HG02678 (cell line): ENCODE measurements around the gene KCNQ1.

Source experiments
- ATAC-seq: cut with Tn5 transposase; IDR thresholded peaks from one replicate; pipeline ENCODE4 v1.9.1; 2021; ENCODE audit warnings: mild to moderate bottlenecking, moderate library complexity; ENCODE audit not compliant: unreplicated experiment

KCNQ1 gene

DNA sequence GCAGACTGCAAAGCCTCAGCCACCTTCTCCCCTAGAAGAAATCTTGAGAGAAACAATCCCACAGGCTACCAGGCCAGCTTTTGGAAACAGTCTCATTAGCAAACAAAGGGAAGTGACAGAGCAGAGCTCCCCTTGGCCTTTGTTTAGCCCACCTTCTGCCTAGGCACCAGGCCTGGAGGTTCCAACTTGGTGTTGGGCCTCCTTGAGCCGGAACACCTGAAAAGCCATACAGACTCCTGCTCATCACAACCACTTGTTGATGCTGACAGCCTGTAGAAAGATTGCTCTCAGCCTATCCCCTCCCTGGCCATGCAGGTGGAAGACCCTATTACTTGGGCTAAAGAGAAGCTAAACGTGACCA lies 228.4 kb downstream of the KCNQ1 start:
- ATAC-seq: no peak

GRCh38 chr11:2673871-2674471 lies 229.2 kb downstream of the KCNQ1 start:
- ATAC-seq: no peak

DNA sequence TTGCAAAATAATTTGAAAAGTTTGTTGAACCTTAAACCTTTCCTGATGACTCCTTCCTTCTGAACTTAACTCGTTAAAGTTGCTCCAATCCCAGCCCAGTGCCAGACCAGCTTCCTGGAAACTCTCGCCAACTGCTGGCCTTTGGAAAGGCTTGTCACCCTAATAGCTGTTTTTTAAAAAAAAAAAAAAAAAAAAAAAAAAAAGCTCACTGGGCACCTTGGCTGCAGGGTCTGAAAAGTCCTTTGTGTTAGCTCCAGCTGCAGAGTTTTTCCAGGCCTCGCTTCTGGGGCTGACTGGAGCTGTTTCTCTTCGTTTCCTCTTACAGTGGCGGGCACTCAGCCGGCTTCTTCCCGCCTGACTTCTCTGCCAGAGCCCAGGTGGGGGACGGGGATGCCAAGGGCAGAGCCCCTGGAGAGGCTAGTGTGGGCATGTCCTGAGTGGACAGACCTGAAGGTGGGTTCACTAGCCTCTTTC lies 229.9 kb downstream of the KCNQ1 start:
- ATAC-seq: no peak

DNA sequence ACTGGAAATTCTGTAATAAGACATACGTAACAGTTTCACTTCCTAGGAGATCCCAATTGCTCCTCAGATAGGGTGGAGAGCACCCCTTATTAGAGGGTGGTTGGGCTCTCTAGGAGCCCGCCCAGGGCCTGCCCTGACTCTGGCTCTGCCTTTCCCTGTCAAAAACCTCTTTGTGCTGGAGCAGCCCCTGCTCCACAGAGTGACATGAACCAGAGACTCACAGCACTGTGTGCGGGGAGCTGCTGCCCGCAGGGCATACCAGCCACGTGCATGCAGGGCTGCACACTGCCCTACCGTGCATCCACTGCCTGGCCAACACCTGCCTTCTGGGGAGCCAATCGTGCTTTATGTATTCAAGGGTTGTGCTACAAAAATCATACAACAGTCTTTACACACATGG lies 230.7 kb downstream of the KCNQ1 start:
- no peak for ATAC-seq

GRCh38 chr11:2677127-2677526 lies 232.3 kb downstream of the KCNQ1 start:
- ATAC-seq: peak; percentile 56

DNA sequence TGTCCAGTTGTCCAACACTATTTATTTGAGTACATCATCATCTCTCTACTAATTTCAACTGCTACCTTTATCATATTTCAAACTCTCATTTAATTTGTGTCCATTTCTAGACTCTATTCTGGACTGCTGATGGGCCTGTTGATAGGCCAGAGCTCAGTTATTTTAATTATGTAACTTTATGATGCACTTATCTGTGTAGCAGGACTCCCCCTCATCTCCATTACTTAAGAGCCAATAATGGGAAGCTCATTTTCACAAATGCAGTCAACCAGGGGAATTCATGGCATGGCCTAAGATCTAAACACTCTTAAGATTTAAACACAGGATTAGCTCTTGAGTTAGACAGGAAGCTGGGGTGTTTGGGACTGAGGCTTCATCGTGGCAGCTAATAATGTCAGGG lies 233.6 kb downstream of the KCNQ1 start:
- ATAC-seq: no peak

GRCh38 chr11:2679011-2679676 lies 234.3 kb downstream of the KCNQ1 start:
- no peak for ATAC-seq

GRCh38 chr11:2681408-2682145 lies 236.8 kb downstream of the KCNQ1 start:
- ATAC-seq: no peak

GRCh38 chr11:2683806-2684205 lies 239.0 kb downstream of the KCNQ1 start:
- ATAC-seq: no peak

- no peak for ATAC-seq
Observed at GRCh38 chr11:2684581-2684980, 239.8 kb downstream of the KCNQ1 start.

- no peak for ATAC-seq
Observed at GRCh38 chr11:2685051-2685450, 240.2 kb downstream of the KCNQ1 start.

DNA sequence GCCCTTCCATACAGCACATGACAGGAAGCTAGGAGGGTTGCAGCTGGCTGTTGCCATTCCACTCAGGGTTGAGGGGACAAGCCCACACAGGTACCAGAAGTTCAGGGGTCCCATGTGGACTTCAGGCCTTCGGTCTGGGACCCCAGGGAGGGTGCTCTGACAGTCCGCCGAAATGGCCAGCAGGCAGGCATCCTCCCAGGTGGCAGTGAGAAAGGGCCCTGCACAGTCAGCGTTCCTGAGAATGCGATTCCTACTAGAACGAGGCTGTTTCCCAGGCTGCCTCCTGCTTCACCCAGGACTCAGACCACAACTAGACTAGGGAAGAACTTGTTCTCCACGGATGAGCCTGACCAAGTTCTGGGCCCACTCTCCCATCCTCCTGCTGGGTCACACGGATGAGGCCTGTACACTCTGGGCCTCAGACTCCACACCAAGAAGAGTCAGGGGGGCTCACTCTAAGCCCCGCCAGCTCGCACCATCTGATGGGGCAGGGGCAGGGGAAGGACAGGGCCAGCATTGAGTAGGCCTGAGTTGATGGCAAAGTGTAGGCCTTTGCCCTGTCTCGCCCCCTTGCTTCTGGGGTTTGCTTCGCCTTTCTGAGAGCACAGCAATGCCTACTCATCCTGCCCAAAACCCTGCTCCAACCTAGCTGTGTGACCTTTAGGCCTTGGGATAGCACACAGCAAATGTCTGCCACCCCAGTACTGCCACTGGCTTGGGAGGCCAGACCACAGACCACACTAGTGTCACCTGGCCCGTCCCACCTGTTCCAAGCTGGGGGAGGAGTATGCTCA lies 241.0 kb downstream of the KCNQ1 start:
- ATAC-seq: no peak

- no peak for ATAC-seq
Observed at GRCh38 chr11:2686360-2687222, 241.8 kb downstream of the KCNQ1 start.

GRCh38 chr11:2687223-2687530 lies 242.4 kb downstream of the KCNQ1 start:
- ATAC-seq: no peak

DNA sequence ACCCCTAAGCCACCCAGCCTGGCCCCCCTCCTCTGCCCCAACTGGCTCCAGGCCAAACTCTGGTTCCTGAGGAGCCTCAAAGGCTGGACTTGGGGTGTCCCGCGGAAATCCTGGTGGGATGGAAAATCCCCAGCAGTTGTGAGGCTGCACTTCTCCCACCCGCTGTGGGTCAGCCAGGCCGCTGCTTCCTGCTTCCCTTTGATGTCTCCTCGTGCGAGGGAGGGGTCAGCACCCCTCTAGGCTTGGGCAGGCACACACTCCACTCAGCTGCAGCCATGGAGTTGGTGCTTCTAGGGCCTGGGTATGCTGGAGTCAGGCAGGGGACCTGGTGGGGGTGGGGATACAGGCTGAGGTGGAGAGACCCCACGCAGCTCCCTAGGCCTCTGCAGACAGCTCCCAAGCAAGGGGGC lies 243.0 kb downstream of the KCNQ1 start:
- ATAC-seq: no peak

DNA sequence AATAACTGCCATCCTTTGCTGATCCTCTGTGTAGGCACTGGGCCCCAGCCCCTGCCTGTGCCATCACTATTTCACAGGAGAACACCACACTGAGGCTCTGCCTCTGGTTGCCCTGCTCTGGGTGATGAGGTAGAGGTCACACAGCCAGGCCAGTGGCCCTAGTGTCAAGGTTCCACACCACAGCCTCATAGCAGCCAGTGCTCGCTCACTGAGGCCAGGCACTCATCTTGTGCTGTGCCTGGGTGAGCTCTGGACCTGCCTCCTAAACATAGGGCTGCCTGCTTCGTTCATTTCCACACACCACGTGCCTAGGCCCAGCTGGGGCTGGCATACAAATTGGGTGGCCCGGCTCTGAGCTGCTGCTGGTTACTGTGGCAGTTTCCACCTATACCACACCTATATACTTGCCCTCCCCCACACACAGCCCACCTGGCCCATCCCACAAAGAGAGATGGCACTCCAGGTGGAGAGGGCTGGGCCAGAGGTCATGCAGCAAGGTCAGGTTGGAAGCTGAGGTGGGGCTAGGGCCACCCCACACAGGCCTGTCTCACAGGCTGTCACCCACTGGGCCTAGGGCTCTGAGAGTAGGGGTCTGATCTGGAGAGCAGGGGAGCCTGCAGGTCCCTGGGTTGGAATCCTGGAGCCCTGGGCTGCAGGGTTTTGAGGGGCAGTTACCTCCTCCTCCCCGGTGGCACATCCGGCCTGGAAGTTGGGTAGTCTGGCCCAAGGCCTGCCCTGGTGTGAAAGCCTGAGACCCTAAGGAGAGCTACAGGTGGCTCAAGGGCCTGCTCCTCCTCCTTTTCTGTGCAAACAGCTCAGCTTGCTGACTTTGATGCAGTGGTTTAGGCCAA lies 243.8 kb downstream of the KCNQ1 start:
- no peak for ATAC-seq

DNA sequence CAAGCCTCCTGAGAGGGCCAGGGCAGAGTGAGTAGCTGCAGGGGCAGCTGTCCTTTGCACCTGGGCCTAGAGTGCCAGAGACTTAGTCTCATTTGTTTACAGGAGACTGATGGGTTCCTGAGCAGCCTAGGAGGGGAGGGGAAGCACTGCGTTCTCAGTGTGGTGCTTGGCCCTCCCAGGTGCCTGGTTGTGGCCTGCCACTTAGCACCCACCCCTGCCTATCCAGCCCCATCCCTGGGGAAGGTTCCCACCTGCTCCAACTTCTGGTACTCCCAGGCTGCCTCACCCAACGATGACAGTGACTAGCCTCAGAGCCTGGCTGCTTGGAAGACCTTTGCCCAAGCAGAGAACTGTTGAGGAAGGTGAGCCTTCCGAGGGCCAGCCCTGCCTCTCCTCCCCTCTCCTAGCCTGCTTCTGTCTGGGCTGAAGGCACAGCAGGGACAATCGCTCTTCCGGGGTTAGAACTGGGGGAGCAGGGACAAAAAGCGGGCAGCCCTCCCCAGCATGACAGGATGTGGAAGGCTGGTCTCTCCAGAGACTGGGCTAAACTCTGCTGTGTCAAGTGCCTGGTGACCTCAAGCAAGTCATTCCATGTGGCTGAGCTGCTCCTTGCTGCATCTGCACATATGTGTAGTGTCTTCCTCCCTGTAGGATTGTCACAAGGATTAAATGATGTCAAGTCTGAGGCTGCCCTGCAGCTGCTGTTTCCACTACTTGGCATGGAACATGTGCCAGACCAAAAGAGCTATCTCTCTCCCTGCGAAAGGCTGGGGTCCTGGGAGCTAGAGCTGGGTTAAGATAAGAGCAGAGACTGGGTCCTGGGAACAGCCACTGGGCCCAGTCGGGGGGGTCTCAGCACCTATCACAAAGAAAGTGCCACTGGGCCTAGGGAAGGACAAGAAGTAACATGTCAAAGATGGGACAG lies 245.1 kb downstream of the KCNQ1 start:
- ATAC-seq: peak; percentile 48

DNA sequence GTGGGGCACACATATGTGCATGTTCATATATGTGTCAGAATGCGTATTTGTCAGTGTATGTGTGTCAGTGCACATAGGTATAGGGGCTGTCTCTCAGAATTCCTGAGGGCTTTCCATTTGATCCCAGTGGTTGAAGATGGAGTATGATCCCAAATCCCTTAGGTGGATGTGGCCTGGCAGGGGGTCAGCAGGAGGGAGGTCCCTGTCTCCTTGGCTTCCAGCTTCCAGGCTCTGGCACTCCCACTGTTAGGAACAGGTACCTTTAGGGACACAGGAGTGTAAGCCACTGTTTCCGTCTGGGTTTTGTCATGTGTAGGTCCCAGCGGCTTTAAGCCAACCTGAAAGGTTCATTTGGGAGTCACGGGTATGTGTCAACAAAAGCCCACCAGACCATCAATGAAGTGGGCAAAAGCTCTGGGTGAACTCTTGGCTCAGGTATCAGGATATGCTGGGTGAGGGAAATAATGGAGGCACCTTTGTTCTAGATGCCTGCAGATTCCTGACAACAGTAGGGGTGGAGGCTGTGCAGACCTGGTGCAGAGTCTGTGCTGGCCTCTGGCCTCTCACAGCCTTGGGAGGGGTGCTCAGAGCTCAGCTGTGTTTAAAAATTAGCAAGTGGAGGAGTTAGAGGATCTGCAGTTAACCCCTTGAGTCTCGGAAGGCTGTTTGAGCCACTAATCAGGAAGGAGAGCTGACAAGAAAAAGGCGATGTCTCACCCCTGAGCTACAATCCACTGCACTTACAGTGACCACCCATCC lies 246.0 kb downstream of the KCNQ1 start:
- ATAC-seq: no peak
